OCI-LY3 (cell line): Measurements from ENCODE around the gene CRTAC1.

Source experiments
- H2AFZ ChIP-seq: fragments of 200-600, 300-600 bp; shearing (Covaris generic); 2 replicates; pipeline ENCODE4 v1.6.0; 2014; ENCODE audit warnings: antibody characterized with exemption, low read depth, low read length
- H3K27ac ChIP-seq: fragments of 200-600, 300-600 bp; sonication (generic); 2 replicates; pipeline ENCODE4 v1.5.1; 2014; ENCODE audit warnings: mild to moderate bottlenecking, low read length, moderate library complexity, mixed read lengths
- H3K27me3 ChIP-seq: fragments of 200-600, 300-600 bp; sonication (generic); 2 replicates; pipeline ENCODE4 v1.6.1; 2014; ENCODE audit warnings: low read depth, low read length, mixed read lengths
- H3K36me3 ChIP-seq: fragments of 200-600, 300-600 bp; sonication (generic); replicated peaks from 2 replicates; pipeline ENCODE3; 2014; ENCODE audit warnings: low read depth, low read length, mixed read lengths
- H3K4me1 ChIP-seq: fragments of 300-600, 200-600 bp; sonication (generic); 2 replicates; pipeline ENCODE4 v1.6.1; 2014; ENCODE audit warnings: low read length, mixed read lengths
- H3K4me2 ChIP-seq: fragments of 200-600, 300-600 bp; sonication (generic); 2 replicates; pipeline ENCODE4 v1.6.1; 2014; ENCODE audit warnings: low read length, mixed read lengths
- H3K4me3 ChIP-seq: fragments of 300-600, 200-600 bp; sonication (generic); 2 replicates; pipeline ENCODE4 v1.5.1; 2014; ENCODE audit warnings: antibody characterized with exemption, mild to moderate bottlenecking, low read length, moderate library complexity
- H3K79me2 ChIP-seq: fragments of 300-600, 200-600 bp; shearing (Covaris generic); 2 replicates; pipeline ENCODE4 v1.6.1; 2014; ENCODE audit warnings: mild to moderate bottlenecking, low read length, mixed read lengths
- H3K9ac ChIP-seq: fragments of 300-600, 200-600 bp; shearing (Covaris generic); 2 replicates; pipeline ENCODE4 v1.6.0; 2014; ENCODE audit warnings: mild to moderate bottlenecking, low read length, moderate library complexity
- H3K9me3 ChIP-seq: fragments of 200-600, 300-600 bp; shearing (Covaris generic); 2 replicates; pipeline ENCODE4 v1.6.1; 2014; ENCODE audit warnings: low read length, mixed read lengths; ENCODE audit not compliant: insufficient read depth
- H4K20me1 ChIP-seq: fragments of 200-600, 300-600 bp; sonication (generic); 2 replicates; pipeline ENCODE4 v1.6.1; 2016; ENCODE audit warnings: low read length, mixed read lengths; ENCODE audit not compliant: insufficient read depth
- EZH2phosphoT487 ChIP-seq: fragments of 200-600 bp; shearing (Covaris generic); IDR thresholded peaks from 2 replicates; pipeline ENCODE4 v1.6.1; 2018; ENCODE audit warnings: antibody characterized with exemption, mixed run types, low read depth
- TF ChIP-seq, protein P1 (sequence below): fragments of 200-600, 300-600 bp; sonication (generic); IDR thresholded peaks from 2 replicates; pipeline ENCODE4 v1.5.1; 2014; ENCODE audit warnings: antibody characterized with exemption, low read length, low read depth

CRTAC1 gene

DNA sequence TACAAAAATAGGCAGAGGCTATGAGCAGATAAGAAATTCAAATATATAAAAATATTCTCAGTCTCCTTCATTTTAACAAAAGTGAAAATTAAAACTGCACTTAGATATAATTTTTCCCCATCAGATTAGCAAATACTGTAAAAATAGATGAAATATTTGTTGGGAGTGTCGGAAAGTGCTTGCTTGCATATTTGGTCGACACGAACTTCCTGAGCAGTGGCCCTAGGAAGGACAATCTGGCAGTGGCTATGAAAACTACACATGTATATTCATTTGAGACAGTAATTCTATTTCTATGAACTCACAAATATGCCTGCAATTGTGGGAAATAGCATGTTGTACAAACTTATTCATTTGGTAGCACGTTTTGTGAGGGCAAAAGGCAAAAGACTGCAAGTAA, 99.4 kb downstream of the CRTAC1 start:
- Histone ChIP-seq H3K9me3 (no peaks in the 10 kb centered on the region), H3K27ac (no peak overlapping the region), H3K9ac (no peak overlapping the region), H3K4me3 (no peak overlapping the region), H3K4me1 (no peaks in the 10 kb centered on the region), H4K20me1 (no peaks in the 10 kb centered on the region), H3K36me3 (no peaks in the 10 kb centered on the region), H3K27me3 (peaks cover 3% of the 10 kb centered on the region; the same call in 1 of the 2 replicates), H3K4me2 (no peak overlapping the region), H2AFZ (no peak overlapping the region), H3K79me2 (no peaks in the 10 kb centered on the region)
- TF ChIP-seq, protein P1, sequence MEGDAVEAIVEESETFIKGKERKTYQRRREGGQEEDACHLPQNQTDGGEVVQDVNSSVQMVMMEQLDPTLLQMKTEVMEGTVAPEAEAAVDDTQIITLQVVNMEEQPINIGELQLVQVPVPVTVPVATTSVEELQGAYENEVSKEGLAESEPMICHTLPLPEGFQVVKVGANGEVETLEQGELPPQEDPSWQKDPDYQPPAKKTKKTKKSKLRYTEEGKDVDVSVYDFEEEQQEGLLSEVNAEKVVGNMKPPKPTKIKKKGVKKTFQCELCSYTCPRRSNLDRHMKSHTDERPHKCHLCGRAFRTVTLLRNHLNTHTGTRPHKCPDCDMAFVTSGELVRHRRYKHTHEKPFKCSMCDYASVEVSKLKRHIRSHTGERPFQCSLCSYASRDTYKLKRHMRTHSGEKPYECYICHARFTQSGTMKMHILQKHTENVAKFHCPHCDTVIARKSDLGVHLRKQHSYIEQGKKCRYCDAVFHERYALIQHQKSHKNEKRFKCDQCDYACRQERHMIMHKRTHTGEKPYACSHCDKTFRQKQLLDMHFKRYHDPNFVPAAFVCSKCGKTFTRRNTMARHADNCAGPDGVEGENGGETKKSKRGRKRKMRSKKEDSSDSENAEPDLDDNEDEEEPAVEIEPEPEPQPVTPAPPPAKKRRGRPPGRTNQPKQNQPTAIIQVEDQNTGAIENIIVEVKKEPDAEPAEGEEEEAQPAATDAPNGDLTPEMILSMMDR = no peak
- TF ChIP-seq EZH2phosphoT487 = no peak

DNA sequence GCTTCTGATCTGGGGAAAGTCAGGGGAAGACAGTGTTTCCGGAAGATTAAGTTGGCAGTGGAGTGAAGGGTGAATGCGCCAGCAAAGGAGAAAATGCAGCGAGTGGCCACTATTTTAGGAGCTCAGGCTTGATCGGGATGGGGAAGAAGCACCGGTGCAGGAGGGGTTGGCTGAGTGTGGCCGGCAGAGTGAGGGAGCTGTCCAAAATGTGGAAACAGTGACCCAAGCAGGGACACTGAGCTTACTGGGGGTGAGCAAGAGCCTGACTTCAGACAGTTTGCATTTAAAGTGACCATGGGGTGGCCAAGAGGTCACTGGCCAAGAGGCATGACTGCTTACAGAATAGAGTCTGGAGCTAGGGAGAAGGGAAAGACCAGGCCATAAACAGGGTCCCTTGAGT, 101.5 kb downstream of the CRTAC1 start:
- Histone ChIP-seq H3K79me2 (no peaks in the 10 kb centered on the region), H3K27me3 (peaks cover 3% of the 10 kb centered on the region; the same call in 1 of the 2 replicates), H2AFZ (no peak overlapping the region), H4K20me1 (no peaks in the 10 kb centered on the region), H3K4me2 (no peak overlapping the region), H3K36me3 (no peaks in the 10 kb centered on the region), H3K4me3 (no peak overlapping the region), H3K4me1 (no peaks in the 10 kb centered on the region), H3K9me3 (no peaks in the 10 kb centered on the region), H3K27ac (no peak overlapping the region), H3K9ac (no peak overlapping the region)
- TF ChIP-seq EZH2phosphoT487 = no peak
- TF ChIP-seq, protein P1 = no peak

DNA sequence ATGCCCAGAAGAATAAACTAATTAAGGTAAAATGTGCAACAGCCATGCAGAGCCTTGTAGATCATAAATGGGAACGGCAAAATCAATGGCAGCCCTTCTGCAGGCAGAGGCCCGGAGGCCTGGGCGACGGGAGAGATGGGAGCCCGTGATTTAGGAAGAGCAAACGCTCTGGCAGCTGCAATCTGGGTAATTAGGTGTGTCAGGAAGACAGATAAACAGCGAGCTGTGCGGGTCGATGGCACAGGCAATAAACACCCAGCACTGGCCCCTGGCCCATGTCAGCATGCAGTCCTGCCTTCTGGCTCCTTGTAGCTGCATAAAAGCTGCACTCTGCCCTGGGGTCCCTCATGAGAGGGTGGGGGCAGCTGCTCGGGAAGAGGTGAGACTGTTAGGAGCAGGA, 102.8 kb downstream of the CRTAC1 start:
- H3K79me2 ChIP-seq = no peaks in the 10 kb centered on the region

DNA sequence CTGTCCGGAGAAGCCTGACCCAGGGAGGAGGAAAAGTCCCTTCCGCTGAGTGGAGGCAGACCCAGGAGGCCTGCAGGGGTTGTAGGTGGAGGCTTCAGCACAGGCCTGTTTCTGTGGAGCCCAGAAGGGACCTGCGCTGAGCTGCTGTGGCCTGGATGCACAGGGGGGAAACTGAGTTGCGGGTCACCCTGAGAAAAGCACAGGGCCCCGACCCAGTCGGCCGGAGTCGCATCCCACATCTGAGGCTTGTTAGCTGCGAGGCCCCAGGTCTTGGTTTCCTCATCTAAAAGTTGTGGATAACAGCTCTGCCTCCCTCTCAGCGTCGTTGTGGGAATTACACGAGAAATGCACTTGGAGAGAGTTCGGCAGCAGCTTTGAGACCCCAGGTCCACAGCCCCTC, 104.4 kb downstream of the CRTAC1 start:
- Histone ChIP-seq H3K79me2 (no peaks in the 10 kb centered on the region), H2AFZ (no peak overlapping the region), H3K9ac (no peak overlapping the region), H3K36me3 (no peaks in the 10 kb centered on the region), H3K4me1 (no peaks in the 10 kb centered on the region), H4K20me1 (no peaks in the 10 kb centered on the region), H3K4me2 (no peak overlapping the region), H3K27me3 (peaks cover 3% of the 10 kb centered on the region; the same call in 1 of the 2 replicates), H3K27ac (no peak overlapping the region), H3K9me3 (no peaks in the 10 kb centered on the region), H3K4me3 (no peak overlapping the region)
- TF ChIP-seq, protein P1 = no peak
- no peak for TF ChIP-seq EZH2phosphoT487

More for the DNA sequence above, 102.8 kb downstream of the CRTAC1 start:
- Histone ChIP-seq H3K9me3 (no peaks in the 10 kb centered on the region), H3K4me3 (no peak overlapping the region), H3K36me3 (no peaks in the 10 kb centered on the region), H3K27ac (no peak overlapping the region), H3K27me3 (peaks cover 3% of the 10 kb centered on the region; the same call in 1 of the 2 replicates), H2AFZ (no peak overlapping the region), H3K4me2 (no peak overlapping the region), H3K4me1 (no peaks in the 10 kb centered on the region), H3K9ac (no peak overlapping the region), H4K20me1 (no peaks in the 10 kb centered on the region)
- TF ChIP-seq, protein P1 = no peak
- no peak for TF ChIP-seq EZH2phosphoT487
